Vein endothelial cell (primary cell): ENCODE data around the gene XG. TPM values are rescaled to one million over a fixed set of nuclear protein-coding genes. Genes with fewer than 3 reads are reported as not detected.

Experiments used
- total RNA-seq: library from RNA; depleted of rRNA; stranded (reverse); fragments of >200 nt; gene quantifications from 2 replicates; pipeline ENCODE4 v1.2.3, GENCODE V29; 2012

Gene XG
- 0.33 TPM in 1 of 2 replicates, not detected in the other for total RNA-seq

DNA sequence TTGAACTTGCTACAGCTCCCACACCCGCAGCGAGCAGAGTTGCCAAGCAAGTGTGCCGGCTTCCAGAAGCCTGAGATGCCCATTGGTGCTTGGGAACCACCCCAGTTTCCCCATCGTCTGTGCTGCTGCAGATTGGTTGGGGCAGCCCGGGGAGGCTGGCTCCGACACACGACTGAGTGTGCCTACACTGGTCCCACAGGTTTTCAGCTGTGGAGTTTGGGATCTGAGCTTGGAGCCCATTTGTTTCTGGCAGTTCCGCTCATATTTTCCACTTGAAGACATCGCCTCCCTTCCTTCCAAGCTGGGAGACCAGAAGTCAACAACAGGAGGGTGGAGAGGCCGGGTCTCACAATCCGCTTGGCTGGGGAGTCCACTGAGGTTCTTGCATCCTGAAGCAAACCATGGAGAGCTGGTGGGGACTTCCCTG, at the start of gene XG:
Gene XG (plus strand): TSS at position 167 of the 427 bp plus-strand sequence. CDS start 235 bp downstream, at position 402.

DNA sequence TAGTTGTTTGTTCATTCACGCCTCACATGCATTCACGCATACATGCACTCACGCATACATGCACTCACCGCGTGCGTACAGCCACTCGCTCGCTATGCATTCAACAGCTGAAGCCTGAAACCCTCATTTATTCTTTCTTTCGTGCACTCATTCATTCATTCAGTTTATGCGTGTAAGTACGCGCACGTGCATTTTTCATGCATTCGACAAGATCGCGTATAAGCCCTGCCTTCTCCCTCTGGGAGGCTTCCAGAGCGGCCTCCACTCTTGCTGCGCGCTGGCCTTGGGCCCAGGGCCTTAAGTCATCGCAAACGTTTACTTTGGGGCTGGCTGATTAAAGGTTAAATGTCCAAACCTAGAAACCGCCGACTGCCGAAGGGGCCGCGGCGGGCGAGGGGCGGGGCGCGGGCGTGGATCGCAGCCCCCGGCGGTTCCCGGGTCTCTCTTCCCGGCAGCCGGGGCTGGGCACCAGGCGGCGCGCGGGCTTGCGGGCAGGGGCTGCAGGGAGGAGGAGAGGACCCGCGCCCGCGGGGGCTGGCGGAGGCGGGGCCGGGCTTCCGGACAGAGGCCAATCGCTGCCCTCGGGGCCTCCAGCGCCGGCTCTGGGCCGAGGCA, 76.6 kb downstream of the XG start, which contains the start of gene GYG2:
Gene GYG2 (plus strand): TSS at position 587 of the 615 bp plus-strand sequence. CDS start 1,259 bp downstream, outside the sequence.

Other genes starting within 250 kb of the XG start
- gene CD99, start 60.7 kb upstream of the XG start, total RNA-seq = 361 and 469 TPM in 2 replicates
- gene GYG2, start 76.9 kb downstream of the XG start, total RNA-seq = under 0.01 TPM in 1 of 2 replicates, not detected in the other
- 18.7 and 27.4 TPM in 2 replicates for gene ARSD, start 177.3 kb downstream of the XG start, total RNA-seq